Stimulated activated effector memory CD8-positive, alpha-beta T cell treated with anti-CD3 and anti-CD28 coated beads, Interleukin-12 subunit alpha, Interleukin-12 subunit beta, amount 100 ng/mL, for 72 hours (primary cell): ENCODE measurements around the gene UQCRC1.

Experiments
- ATAC-seq: fragments of 150-1000 bp; cut with Tn5 transposase; 2 replicates; pipeline ENCODE4 v1.10.0; 2021
- DNase-seq, 2 donors: peaks; one replicate each; pipeline ENCODE4 v3.0.0; 2021 to 2022; ENCODE audit warnings: low spot score in 2 of 2
- H3K27ac Mint-ChIP-seq: one replicate; pipeline ENCODE4 v1.8.0; 2022; ENCODE audit warnings: mild to moderate bottlenecking, mixed read lengths
- H3K36me3 Mint-ChIP-seq: one replicate; pipeline ENCODE4 v1.8.0; 2022; ENCODE audit warnings: mild to moderate bottlenecking, mixed read lengths
- H3K4me1 Mint-ChIP-seq: one replicate; pipeline ENCODE4 v1.8.0; 2022; ENCODE audit warnings: mixed read lengths
- H3K4me3 Mint-ChIP-seq: one replicate; pipeline ENCODE4 v1.8.0; 2022; ENCODE audit warnings: mild to moderate bottlenecking, mixed read lengths
- H3K9me3 Mint-ChIP-seq: one replicate; pipeline ENCODE4 v1.8.0; 2022; ENCODE audit warnings: mixed read lengths

UQCRC1 gene

DNA sequence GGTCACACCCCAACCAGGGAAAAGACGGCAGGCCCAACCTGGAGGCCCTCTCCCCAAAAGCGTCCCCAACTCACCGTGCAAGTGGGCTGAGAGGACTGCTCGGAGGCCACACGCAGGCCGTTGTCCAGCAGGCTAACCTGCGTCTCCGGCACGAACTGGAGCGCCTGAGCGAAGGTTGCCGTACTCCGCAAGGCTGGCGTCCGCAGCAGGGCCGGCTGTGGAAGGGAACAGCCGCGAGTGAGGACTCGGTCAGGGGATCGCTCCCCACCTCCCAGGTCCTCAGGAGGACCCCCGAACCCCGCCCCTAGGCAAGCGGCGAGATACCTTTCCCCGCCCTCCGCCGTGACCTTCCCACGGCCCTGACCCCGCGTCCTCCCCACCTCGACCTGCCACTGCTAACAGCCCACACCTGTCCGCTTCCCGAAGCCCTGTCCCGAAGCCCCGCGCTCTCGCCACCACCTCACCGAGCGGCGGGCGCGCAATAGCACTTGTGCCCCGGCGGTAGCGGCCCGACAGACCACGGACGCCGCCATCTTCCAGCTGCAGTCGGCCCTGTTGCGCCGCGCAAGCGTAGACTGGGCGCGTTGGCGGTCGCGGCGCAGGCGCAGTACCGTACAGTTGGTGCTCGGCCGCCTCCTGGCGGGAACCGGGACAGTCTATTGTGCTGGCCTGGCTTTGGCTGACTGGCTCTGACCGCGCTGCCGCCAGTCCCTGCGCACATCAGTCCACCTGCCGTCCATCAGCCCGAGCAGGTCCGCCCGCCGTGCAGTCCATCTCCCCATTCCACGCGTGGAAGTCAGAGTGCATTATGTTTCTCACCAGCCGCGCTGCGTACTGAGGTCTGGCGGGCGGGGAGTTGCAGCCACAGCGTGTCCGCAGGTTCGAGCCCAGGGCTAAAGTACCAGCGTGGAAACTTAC lies at the start of gene UQCRC1:
UQCRC1 (minus strand) TSS at position 559 of the 918 bp plus-strand sequence; CDS start at position 533, 26 bp downstream.
- H3K4me1 Mint-ChIP-seq: peaks cover 25% of the 10 kb centered on the region

DNA sequence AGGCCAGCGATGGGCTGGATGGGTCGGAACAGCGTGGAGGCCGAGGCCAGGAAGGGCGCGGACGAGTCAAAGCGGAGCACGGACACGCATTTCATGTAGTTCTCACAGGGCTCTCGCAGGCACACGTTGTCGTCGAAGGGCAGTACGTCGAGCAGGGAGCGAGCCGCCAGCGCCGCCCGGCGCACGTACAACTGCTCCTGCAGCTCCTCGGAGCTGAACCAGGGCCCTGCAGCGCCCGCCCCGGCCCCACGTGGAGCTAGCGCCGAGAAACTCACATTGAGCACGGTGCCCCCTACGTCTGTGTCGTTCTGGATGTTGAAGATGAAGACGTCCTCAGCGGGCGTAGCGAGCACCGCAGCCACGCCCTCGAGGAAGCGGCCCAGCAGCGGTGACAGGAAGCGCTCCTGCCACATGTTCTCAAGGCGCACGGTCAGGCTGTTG lies 47.4 kb upstream of the UQCRC1 start:
- Mint-ChIP-seq H3K27ac (peak overlapping the region; percentile 64), H3K36me3 (peaks cover 34% of the 10 kb centered on the region), H3K4me1 (peaks cover 27% of the 10 kb centered on the region), H3K9me3 (no peaks in the 10 kb centered on the region), H3K4me3 (peak overlapping the region; percentile 74)
- ATAC-seq: no peak
- DNase-seq: no peak

More for the DNA sequence above, at the start of gene UQCRC1:
- peak within 1 kb of the TSS; percentile 96 for H3K27ac Mint-ChIP-seq
- H3K9me3 Mint-ChIP-seq: no peaks in the 10 kb centered on the region
- H3K4me3 Mint-ChIP-seq: peak within 1 kb of the TSS; percentile 96
- H3K36me3 Mint-ChIP-seq: peaks cover 55% of the 10 kb centered on the region
- ATAC-seq: peak; percentile 97
- DNase-seq: peak; percentile 90 to 95

GRCh38 chr3:48656061-48656840 lies 46.8 kb upstream of the UQCRC1 start:
- Mint-ChIP-seq H3K36me3 (peaks cover 34% of the 10 kb centered on the region), H3K27ac (peak overlapping the region; percentile 84), H3K9me3 (no peaks in the 10 kb centered on the region), H3K4me3 (peak overlapping the region; percentile 74), H3K4me1 (peaks cover 27% of the 10 kb centered on the region)
- DNase-seq (peak; percentile 90 to 95), ATAC-seq (peak; percentile 85)

DNA sequence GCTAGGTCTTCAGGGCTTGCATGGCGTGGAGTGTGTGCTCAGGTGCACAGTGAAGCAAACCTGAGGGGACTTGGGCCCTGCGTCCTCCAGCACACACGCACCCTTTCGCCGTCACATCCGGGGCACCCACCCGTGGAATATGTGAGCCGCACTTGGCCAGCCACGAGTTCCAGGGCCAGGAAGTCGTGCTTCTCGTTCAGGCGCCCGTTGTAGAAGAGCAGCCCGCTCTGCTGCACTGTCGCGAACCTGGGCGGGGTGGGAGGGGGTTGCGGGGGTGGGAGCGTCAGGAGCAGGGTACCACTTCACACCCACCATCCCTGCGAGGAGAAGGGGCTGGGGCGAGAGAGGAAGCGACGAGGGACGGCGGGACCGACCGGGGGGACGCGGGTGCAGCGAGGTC lies 46.2 kb upstream of the UQCRC1 start:
- Mint-ChIP-seq H3K36me3 (peaks cover 32% of the 10 kb centered on the region), H3K9me3 (no peaks in the 10 kb centered on the region), H3K27ac (peak overlapping the region; percentile 84), H3K4me1 (peaks cover 27% of the 10 kb centered on the region), H3K4me3 (peak overlapping the region; percentile 74)
- DNase-seq (peak in 1 of 2 donors; percentile 32), ATAC-seq (peak; percentile 51)

DNA sequence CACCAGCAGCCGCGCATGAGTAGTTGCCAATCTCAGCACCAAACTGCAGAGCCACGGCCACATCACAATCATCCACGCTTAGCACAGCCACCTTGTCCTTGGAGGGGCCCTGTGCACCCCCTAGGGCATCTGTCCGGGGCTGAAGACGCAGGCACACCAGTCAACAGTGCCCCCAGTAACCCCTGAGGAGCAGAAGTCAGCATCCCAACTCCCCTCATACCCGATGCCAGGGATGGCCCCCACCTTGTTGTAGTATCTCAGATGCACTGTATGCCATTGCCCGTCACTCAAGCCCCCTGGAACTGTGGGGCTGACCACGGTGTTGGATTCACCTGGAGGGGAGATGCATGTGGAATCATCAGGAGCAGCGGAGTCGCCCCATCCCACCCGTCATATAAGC lies 45.6 kb upstream of the UQCRC1 start:
- Mint-ChIP-seq H3K9me3 (no peaks in the 10 kb centered on the region), H3K4me1 (peaks cover 27% of the 10 kb centered on the region), H3K27ac (peak overlapping the region; percentile 84), H3K4me3 (peak overlapping the region; percentile 74), H3K36me3 (peaks cover 27% of the 10 kb centered on the region)
- DNase-seq (no peak), ATAC-seq (no peak)

- ATAC-seq: no peak
- peaks cover 17% of the 10 kb centered on the region for H3K36me3 Mint-ChIP-seq
- H3K9me3 Mint-ChIP-seq: no peaks in the 10 kb centered on the region
- peaks cover 27% of the 10 kb centered on the region for H3K4me1 Mint-ChIP-seq
- H3K27ac Mint-ChIP-seq: peak overlapping the region; percentile 79
- no peak overlapping the region for H3K4me3 Mint-ChIP-seq
- DNase-seq: no peak
Measured at GRCh38 chr3:48652923-48653715, 43.7 kb upstream of the UQCRC1 start.

GRCh38 chr3:48651771-48652170 lies 42.3 kb upstream of the UQCRC1 start:
- Mint-ChIP-seq H3K4me3 (no peak overlapping the region), H3K4me1 (peaks cover 18% of the 10 kb centered on the region), H3K9me3 (no peaks in the 10 kb centered on the region), H3K27ac (no peak overlapping the region), H3K36me3 (peaks cover 19% of the 10 kb centered on the region)
- no peak for DNase-seq
- no peak for ATAC-seq

DNA sequence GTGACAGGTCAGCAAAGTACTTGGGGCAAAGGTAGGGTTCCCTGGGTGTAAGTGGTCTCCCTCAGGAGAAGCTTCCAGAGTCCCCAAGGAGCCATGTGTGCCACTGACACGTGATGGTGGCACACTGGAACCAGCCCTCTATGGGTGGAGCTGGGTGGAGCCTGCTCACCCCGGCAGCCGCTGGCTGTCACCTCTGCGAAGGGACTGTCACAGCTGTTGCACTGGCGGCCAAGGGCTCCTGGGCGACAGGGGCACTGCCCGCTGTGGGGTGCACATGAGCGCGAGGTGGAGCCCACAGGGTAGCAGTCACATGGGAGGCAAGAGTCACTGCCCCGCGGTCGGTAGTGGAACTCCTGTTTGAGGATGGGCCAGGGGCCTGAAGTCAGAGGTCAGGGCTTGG lies 41.3 kb upstream of the UQCRC1 start:
- Mint-ChIP-seq H3K4me3 (no peak overlapping the region), H3K27ac (no peak overlapping the region), H3K4me1 (peaks cover 15% of the 10 kb centered on the region), H3K9me3 (no peaks in the 10 kb centered on the region), H3K36me3 (peaks cover 22% of the 10 kb centered on the region)
- DNase-seq: no peak
- ATAC-seq: no peak

DNA sequence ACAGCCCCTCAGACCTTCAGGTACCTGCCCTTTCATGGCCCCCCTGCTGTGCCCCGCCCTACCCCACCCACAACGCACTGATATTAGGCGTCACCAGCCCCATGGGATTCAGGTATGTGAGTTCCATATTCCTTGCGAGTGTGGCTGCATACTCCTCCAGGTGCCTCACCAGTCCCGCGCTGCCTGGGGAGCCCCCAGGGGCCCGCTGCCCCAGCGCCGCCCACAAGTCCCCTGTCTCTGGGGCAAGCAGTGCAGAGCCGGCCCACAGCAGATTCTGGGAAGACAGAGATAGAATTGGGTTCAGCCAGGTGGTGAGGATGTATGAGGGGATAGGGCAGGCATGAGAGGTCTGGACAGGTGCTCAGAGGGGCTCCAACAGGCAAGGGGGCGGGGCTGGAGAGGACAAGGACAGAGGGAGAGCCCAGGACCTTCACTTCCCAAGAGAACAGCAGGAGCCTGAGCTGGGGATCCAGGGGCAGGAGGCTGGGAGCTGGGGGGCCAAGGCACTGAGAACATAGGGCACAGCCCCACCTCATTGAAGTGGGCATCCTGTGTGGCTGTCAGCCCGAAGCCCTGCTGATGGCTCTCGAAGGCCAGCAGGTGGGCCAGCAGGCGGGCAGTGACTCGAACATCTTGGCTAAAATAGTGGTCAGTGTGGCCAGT lies 38.9 kb upstream of the UQCRC1 start:
- Mint-ChIP-seq H3K4me3 (no peak overlapping the region), H3K36me3 (peaks cover 15% of the 10 kb centered on the region), H3K27ac (no peak overlapping the region), H3K9me3 (no peaks in the 10 kb centered on the region), H3K4me1 (no peaks in the 10 kb centered on the region)
- DNase-seq (no peak), ATAC-seq (no peak)

GRCh38 chr3:48647714-48648113 lies 38.3 kb upstream of the UQCRC1 start:
- ATAC-seq (no peak), DNase-seq (no peak)
- Mint-ChIP-seq H3K4me3 (no peak overlapping the region), H3K27ac (no peak overlapping the region), H3K9me3 (no peaks in the 10 kb centered on the region), H3K4me1 (no peaks in the 10 kb centered on the region), H3K36me3 (peaks cover 9% of the 10 kb centered on the region)

GRCh38 chr3:48644898-48645760 lies 35.7 kb upstream of the UQCRC1 start:
- Mint-ChIP-seq H3K4me3 (no peak overlapping the region), H3K4me1 (no peaks in the 10 kb centered on the region), H3K9me3 (no peaks in the 10 kb centered on the region), H3K36me3 (peaks cover 14% of the 10 kb centered on the region), H3K27ac (no peak overlapping the region)
- DNase-seq (no peak), ATAC-seq (no peak)

DNA sequence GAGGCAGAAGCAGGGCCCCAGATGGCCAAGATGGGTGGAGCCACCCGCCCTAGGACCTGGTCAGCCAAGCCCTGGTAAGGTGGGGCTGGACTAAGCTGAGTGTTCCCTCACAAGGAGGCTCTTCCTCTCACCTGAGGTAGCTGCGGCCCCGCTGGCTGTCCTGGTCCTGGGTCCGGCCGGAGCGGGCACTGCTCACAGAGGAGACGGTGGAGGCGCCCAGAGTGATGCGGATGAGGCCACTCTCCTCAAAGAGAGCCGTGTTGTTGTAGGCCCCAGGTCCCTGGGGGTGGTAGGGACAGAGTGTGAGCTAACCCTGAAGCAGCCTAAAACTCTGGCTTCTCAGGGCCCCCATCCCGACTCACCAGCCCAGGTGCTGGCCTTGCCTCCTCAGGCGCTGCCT lies 33.2 kb upstream of the UQCRC1 start:
- DNase-seq (no peak), ATAC-seq (no peak)
- Mint-ChIP-seq H3K4me3 (no peak overlapping the region), H3K36me3 (peaks cover 21% of the 10 kb centered on the region), H3K27ac (peak overlapping the region; percentile 66), H3K9me3 (no peaks in the 10 kb centered on the region), H3K4me1 (no peaks in the 10 kb centered on the region)

DNA sequence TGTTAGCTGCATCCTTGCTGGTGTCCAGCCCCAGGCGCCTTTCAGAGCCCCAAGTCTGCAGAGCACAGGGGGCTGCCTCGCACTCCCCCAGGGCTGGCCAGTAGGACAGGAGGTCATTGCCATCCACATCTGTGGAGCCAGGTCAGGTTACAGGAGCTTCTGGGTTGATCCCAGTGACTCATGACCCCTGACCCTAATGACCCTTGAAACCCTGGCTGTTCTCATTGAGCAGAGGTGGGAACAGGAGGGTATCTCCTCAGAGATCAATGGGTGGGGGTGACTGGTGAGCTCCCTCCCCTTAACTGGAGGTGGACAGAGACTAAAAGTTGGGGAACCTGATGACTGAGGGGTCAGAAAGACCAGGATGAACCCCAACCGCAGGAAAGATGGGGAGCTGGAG lies 31.9 kb upstream of the UQCRC1 start:
- ATAC-seq (no peak), DNase-seq (no peak)
- Mint-ChIP-seq H3K27ac (no peak overlapping the region), H3K4me3 (no peak overlapping the region), H3K4me1 (no peaks in the 10 kb centered on the region), H3K36me3 (peaks cover 17% of the 10 kb centered on the region), H3K9me3 (no peaks in the 10 kb centered on the region)
